ENCODE results near the gene NBL1.

NBL1 gene

GRCh38 chr1:19703280-19703679, 59.2 kb downstream of the NBL1 start:
- DNase-seq (ENCODE audit: low spot score), result no peak

GRCh38 chr1:19704247-19705113, 60.4 kb downstream of the NBL1 start:
- DNase-seq (ENCODE audit: low spot score), result peak; percentile 60

- DNase-seq (ENCODE audit: low spot score), result no peak
Measured at GRCh38 chr1:19705464-19705863, 61.4 kb downstream of the NBL1 start.

- no peak for DNase-seq (ENCODE audit: low spot score)
Measured at GRCh38 chr1:19706136-19706535, 62.0 kb downstream of the NBL1 start.
